Hematopoietic multipotent progenitor cell treated with erythropoietin and hydrocortisone succinate and interleukin-3 and kit ligand, for 4 days (in vitro differentiated cells): Measurements from ENCODE around the gene PNMA6F.

Experiments used
- DNase-seq: peaks from one replicate; pipeline ENCODE4 v3.0.0-alpha.2; 2015

The PNMA6F gene

DNA sequence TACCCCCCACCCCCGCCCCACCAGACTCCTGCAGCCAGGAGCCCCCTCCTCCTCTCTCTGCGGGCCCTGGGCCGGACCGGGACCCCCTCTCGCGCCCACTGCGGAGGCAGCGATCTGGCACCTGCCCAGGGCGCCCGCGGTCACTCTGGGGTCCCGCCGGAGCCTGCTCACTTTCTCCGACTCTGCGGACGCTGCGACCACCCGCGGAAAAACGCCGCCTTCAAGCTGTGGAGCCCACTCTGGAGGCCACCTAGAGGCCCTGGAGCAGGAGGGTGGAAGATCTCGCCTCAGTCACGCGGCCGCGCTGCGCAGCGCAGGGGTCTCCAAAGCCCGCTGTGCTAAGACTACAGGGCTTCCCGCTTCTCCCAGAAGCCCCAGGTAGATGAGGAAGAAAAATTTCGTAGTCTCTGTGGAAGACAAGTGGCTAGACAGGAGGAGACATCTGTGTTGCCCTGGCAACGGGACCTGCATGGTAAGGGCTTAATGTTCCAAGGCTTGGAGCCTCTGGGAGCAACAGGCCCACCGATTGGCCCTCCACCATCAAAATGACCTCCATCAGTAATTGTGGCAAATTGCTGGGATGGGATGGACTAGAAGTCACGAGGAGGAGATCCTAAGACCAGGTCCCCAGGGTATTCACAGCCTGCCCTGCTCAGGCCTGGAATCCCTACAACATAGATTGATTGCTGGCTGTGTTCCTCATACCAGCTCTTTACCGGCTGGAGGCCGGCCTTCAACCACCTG is at the start of gene PNMA6F:
Gene PNMA6F, minus strand, starts transcription at position 387 of the 744 bp plus-strand sequence. CDS start 1,093 bp downstream, outside the sequence.
- DNase-seq = no peak

DNA sequence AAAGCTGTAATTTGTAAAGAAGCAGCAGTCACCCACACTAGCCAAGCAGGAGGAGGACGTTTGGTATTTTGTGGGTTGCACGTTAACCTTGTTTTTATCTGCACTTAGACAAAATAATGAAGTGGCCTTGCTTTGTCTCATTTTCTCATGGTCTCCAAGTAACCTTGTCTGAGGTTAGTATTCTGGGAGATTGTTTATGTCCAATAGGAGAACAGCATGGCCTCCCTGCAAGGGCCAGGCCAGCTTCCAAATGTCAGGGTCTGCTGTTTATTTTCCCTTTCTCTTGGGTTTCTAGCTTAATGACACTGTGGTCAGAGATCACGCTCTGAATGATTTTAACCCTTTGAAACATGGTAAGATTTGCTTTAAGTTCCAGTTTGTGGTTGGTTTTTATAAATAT is 49.7 kb upstream of the PNMA6F start:
- no peak for DNase-seq

DNA sequence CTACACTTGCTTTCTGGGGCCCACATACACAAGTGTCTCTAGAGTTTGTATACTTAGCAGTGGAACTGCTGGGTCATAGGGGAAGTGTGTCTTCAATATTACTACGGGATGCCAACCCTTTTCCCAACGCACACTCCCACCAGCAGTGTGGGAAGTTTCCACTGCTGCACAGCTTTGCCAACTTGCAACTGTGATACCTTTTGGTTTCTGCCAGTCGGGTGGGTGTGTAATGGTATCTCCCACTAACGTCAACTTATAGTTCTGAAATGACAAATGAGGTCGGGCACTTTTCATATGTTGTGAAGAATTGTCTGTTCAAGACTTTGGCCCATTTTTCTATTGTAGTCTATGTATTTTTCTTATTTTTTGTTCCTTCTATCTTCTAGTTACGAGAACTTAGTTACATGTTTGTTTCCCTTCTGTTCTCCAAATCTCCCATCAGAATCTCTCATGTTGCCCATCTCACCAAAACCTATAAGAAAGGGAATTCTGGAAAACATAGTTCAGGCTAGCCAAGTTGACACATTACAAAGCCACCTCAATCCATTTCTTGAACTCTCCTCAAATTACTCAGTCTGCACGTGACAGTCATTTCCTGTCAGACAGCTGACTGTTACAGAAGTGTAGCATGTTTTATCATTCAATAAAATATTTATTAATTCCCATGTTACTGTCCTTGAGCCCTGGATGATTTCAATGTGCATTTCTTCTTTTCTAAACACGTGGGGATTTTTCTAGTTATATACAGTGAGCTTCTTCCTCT is 48.9 kb upstream of the PNMA6F start:
- no peak for DNase-seq

DNA sequence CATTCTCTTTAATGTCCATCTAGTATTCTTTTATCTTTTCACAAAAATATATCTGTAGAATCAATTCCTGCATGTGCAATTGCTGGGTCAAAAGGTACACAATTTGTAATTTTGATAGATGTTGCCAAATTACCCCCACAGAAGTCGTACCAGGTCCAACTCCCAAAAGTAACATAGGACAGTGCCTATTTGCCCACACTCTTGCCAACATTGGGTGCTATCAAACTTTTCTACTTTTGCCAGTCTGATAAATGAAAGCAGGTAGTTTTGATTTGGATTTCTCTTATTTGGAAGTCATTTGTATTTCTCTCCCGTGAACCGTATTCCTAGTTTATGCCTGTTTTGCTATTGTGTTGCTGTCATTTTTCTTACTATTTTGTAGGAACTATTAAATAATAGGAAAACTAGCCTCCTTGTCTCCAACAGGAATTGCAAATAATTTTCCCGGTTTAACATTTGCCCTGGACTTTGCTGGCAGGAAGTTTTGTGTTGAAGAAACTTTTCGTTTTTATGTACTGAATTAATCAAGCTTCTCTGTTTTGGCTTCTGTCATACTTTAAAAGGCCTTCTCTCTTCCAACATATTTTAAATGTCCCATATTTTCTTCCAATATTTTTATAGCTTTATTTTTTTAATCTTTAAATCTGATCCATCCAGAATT is 45.4 kb upstream of the PNMA6F start:
- no peak for DNase-seq

DNA sequence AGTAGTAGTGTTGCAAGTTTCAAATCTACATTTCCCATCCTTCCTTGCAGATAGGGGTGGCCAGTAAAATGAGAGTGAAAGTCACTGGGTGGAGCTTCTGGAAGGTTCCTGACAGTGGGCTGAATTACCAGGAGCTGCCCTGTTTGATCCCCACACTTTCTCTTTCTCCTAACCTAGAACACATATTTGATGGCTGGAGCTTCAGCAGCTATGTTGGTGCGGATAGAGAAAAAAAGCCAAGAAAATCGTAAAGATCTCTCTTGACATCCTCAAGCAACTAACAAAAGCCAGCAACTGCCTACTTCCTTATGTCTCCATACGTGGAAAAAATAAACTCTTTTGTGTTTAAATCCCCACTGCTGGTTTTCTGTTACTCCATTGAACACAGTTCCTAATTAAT is 44.6 kb upstream of the PNMA6F start:
- DNase-seq = no peak

DNA sequence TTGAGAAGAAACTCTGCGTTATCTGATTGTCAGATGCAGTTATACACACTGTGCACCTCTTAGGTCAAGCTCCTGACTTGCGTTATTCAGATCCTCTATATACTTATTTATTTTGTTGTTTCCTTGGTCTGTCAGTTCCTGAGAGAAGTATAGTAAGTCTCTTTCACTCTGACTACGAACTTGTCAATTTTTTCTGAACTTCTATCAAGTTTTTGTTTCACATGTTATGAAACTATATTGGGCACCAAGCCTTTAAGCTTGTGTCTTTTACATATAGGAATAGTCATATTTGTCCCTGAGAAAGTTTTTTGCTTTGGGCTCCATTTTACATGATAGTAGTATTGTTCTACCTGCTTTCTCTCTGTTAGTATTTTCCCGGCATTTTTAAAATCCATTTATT is 44.1 kb upstream of the PNMA6F start:
- no peak for DNase-seq

DNA sequence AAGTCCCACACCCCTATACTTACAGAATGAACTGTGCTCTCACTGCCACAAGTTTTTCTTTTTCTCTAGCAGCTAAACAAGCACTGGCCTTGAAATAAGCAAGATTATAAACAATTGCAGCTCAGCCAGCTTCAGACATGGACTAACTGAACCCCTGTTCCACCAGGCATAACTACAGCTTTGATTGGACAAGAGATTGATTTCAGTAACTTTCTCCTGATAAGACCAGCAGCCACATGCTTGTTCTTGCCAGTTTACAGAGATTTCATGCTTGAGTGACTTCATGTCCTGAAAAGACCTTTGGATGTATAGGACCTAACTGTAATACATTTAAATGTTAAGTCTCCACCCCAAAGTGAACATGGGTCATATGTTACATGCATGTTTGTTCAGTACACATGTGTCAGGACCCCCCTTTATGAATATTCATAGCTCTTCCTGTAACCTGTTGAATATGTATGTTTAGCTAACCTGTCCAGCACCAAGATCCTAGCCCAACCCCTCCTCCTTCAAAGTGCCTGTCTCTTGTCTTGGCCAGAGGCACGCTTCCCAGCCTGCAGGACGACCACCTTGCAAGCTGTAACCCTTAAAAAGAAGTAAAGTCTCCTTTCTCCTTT is 40.3 kb upstream of the PNMA6F start:
- DNase-seq = no peak

DNA sequence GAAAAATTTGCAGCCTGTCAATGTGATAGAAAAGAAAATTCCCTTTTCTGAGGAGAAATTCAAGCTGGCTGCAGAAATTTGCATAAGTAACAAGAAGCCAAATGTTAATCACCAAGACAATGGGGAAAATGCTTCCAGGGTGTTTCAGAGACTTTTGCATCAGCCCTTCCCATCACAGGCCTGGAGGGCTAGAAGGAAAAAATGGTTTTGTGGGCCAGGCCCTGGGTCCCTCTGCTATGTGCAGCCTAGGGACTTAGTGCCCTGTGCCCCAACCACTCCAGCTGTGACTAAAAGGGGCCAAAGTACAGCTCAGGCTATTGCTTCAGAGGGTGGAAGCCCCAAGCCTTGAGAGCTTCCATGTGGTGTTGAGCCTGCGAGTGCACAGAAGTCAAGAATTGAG is 36.3 kb upstream of the PNMA6F start:
- no peak for DNase-seq

DNA sequence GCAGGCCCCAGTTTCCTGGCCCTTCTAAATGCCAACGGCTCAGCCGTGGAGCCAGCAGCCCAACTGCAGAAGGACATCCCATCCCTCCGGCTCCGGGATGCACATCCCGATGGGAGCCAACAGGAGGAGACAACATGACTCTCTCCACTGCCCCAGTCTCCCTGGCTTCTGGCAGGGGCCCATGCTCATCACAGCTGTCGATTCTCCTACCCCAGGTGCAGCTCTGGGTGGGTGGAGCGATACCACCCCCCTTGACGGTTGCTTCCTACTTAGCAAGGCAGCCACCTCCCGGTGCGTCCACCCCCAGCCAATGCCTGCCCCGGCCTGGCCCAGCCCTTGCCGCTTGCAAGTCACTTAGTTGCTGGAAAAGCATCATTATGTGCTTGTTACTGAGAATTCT is 31.8 kb upstream of the PNMA6F start:
- no peak for DNase-seq

DNA sequence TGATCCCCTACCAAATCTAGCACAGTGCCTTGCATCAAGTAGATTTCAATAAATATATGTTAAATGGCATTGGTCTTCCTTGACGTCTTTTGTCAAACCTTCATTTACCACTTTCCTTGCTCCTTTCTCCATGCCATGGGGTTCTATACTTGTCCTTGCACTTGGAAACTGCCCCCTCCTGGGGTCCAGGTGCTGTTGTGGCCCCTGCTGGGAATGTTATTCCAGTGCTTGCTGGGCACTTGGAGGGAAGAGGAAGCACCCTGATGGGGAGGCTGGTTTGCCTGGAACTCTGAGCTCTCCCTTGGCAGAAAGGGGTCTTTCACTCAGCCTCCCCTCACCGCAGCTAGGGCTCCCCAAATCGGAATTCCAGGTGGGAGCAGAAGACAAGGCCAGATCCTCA is 31.3 kb upstream of the PNMA6F start:
- DNase-seq = no peak

DNA sequence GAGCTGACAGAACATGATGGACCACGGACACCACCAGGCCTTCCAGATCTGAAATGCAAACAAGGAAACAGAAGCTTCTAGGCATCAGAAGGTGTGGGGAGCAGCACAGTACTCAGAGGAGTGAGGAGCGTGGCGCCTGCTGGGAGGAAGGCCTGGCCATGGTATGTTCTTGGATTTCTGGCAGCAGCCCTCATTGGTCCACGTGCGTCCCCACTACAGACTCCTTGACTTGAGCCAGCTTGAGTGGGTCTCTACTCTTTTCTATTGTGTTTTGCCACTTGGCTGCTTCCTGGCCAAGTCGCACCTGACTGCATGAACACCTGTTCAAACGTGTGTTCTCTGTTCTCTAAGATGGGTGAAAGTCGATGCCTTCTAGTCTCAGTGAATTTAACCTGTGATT is 30.4 kb upstream of the PNMA6F start:
- no peak for DNase-seq

DNA sequence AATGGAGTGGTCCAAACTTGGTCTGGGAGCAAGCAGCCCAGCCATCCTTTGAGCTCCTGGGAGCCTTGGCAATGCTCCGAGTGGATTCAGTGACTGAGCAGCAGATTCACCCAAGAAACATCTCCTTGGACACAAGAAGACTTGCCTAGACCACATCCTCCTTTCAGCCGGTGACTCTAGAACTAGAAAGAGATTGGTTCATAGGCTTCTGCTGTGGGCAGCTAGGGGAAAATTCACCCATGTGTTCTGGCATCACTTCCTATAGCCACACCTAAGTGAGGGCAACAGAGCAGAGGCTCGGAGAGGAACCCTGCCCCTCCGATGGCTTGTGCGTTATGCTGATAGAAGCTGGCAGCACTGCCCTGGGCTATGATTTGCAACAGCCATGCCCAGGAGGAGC is 28.4 kb upstream of the PNMA6F start:
- DNase-seq = no peak

DNA sequence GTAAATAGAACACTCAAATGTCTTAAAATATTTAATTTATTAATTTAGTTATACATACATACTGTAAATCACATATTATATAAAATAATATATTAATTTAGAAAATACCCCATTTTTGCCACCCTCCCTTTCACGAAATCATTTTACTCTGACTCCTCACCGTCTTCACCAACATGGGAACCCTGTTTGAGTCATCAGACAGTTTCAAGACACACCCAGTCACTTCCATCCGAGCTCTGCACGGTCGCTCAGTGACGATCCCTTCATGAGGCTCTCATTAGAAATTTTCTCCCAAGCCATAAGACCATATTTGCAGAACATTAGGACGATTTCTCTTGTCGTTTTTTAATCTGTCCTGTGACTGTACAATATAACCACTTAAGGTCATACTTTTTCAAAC is 26.9 kb upstream of the PNMA6F start:
- DNase-seq = no peak

DNA sequence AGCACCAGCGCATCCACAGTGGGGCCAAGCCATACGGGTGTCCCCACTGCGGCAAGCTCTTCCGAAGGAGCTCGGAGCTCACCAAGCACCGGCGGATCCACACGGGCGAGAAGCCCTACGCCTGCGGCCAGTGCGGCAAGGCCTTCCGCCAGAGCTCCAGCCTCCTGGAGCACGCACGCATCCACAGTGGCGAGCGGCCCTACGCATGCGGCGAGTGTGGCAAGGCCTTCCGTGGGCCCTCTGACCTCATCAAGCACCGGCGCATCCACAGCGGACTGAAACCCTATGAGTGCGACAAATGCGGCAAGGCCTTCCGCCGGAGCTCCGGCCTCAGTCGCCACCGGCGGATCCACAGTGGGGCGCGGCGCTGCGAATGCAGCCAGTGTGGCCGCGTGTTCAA is 26.0 kb upstream of the PNMA6F start:
- no peak for DNase-seq

DNA sequence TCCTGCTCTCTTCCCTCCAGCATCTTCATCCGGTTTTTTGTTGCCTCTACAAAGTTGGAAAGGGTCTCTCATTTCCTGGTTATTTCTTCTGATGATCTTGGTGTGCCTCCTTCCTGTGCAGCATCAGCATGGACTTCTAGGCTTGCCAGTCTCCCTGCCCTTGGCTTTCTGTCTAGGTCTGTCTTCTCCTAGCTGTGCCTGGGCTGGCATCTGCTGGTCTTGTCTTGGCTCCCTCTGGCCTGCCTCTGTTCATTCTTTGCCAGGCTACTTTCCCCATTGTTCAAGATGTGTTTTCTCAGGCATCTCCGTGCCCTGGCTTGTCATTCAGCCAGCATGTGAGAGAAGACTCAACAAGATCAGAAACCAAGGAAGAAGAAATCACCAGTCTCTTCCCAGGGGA is 22.1 kb upstream of the PNMA6F start:
- DNase-seq = no peak

DNA sequence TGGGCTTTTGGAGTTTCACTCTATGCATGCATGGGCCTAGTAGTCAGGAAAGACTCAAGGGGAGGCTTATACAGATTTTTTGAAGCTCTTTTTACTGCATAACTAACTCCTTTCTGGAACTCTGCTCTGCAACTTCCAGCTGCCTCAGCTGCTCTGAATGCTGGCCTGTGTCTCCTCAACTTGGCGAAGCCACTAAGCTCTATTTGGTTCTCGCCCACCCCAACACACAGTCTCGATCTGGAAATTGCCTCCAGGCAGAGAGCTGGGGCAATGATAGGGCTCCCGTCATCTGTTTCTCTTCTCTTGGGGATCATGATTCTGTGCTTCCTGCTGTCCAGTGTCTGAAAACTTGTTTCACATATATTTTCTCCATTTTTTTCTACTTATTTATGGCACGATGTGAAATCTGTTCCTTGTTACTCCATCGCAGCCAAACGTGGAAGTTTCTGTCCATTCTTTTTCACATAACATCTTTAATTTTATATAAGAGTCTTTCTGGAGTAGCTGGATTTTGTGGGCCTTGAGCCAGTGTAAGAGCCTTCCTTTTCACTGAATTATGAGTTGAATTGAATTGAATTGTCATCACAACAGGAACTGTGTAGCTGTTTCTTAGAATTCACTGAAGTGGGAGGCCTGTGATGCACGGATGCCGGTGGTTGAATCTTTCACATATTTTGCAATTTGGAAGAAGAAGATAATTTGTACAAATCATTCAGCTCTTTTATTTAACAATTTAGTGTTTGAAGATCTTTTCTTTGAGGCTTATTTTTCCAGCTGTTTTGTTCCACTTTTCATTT is 21.4 kb upstream of the PNMA6F start:
- no peak for DNase-seq

DNA sequence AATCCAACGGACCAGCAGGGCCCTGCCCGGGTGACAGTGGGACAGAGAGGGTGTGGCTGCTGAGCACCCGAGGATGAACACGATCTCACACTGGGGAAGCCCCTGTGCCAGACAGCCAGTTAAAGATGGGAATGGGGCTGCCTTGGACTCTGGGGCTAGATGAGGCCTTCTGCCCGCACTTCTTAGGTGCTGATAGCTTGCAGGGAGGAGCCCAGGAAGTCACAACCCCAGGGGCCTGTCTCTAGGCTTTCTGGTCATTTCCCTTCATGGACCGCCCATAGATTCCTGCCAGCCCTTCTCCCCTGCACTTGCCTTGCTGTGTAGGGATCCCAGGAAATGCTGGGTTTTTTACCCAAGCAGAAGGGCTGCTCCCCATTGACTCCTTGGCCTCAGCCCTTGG is 18.5 kb upstream of the PNMA6F start:
- no peak for DNase-seq

DNA sequence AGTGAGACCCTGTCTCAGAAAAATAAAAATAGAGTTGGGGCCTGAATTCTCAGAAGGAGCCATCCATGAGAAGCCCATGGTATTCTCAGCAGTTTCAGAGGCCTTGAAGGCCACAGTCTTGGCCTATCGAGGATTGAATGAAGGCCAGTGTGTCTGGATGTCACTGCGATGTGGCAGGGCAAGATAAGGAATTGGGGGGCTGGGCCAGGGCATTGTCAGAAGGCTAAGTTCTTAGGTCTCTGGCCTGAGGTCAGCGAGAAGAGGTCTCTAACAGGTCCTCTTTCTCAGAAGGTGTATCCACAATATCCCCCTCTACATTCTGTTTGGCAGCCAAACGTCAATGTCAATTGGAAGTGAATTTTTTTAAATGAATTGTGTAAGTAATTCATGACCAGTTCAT is 18.1 kb upstream of the PNMA6F start:
- DNase-seq = peak; percentile 9

DNA sequence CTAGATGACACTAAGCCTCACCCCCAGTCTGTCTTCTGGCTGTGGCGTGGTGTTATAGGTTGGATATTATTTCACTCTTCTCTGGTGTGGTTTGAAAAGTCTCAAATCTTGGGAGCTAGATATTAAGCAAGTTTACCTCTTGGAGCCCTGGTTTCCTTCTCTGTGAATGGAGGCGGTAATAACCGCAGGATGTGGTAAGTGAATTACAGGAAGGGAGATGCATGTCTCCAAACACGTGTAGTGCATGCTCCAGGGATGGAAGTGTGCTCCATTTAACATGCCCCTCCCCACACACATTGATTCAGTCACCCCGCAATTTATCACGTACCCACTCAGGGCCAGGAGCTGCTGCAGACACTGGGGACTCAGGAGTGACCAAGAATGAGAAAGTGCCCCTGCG is 17.3 kb upstream of the PNMA6F start:
- DNase-seq = peak; percentile 5

DNA sequence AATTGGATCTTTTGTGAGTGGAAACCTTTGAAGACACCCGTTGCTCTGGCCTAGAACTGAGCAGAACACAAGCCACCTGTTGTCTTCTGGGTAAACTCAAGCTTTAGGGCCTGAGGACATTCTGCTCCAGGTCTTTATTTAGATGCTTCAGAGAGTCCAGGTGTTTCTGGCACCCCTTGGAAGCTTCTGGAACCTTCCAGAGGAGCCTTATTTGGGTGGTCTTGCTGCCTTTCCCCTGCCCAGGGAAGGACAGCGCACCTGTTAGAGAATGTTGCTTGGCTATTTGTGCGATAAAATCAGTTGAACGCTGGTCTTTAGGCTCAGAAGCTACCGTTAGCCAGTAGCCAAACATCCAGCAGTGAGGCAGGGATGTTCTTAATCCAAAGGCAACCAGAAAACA is 15.4 kb upstream of the PNMA6F start:
- no peak for DNase-seq

DNA sequence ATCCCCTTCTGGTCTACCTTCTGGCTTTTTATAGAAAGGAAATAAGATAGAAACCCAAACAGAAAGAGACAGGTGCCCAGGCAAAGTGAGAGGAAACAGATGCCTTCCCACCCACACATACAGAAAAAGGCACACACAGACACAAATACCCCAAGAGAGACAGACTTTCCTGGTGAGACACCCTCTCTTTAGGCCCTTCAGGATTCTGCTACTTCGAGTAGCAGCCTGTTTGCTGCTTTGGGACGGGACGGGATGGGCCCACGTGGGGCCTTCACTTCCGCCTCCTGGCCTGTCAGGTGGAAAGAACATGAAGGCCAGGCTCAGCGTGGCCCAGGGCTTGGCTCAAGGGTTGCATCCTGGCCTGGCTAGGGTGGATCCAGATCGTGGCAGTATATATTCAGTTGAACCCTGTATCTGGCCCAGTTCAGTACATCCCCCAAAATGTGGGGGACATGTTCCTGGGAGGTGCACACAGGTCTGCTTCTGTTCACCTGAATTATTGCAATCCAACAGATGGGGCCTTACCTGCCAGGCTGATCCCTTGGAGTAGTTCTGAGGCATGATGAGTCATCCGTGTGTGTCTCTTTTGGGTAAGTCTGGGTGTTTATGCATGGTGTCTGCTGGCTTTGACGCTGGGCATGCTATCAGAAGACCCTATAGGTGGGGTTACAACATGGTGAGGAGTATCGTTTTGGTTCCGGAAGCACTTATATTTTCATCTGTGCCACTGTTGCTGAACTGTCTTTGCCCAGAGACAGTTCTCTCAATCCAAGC is 14.7 kb upstream of the PNMA6F start:
- no peak for DNase-seq
